NT2/D1 (cell line): Measurements from ENCODE around the gene RFESD.
"Not testable (repeated sequence)": the region's sequence is repeated elsewhere in the genome, so short reads cannot be mapped to it uniquely, and the experiment has no call there.

Source experiments
- DNase-seq: peaks from one replicate; pipeline ENCODE4 v3.0.0-alpha.2; 2011; ENCODE audit warnings: low read depth, low spot score
- H3K27me3 ChIP-seq: 2 replicates; pipeline ENCODE4 v1.6.0; 2011; ENCODE audit warnings: mild to moderate bottlenecking; ENCODE audit not compliant: insufficient read length, insufficient read depth
- H3K36me3 ChIP-seq: 2 replicates; pipeline ENCODE4 v1.6.1; 2011; ENCODE audit warnings: mild to moderate bottlenecking, low read length, mixed read lengths; ENCODE audit not compliant: insufficient read depth, insufficient read length
- H3K4me1 ChIP-seq: 2 replicates; pipeline ENCODE4 v1.5.1; 2011; ENCODE audit not compliant: insufficient read depth, insufficient read length
- H3K4me3 ChIP-seq: 2 replicates; pipeline ENCODE4 v1.5.1; 2011; ENCODE audit warnings: low read depth; ENCODE audit not compliant: insufficient read length
- H3K9ac ChIP-seq: 2 replicates; pipeline ENCODE4 v1.6.0; 2011; ENCODE audit warnings: low read depth; ENCODE audit not compliant: insufficient read length
- H3K9me3 ChIP-seq: 2 replicates; pipeline ENCODE4 v1.5.1; 2011; ENCODE audit warnings: mild to moderate bottlenecking, low read length; ENCODE audit not compliant: insufficient read depth
- SUZ12 ChIP-seq: IDR thresholded peaks from 2 replicates; pipeline ENCODE4 v1.6.1; 2011; ENCODE audit not compliant: insufficient read length, insufficient read depth; ENCODE audit errors: extremely low read depth
- YY1 ChIP-seq: IDR thresholded peaks from 2 replicates; pipeline ENCODE4 v1.6.1; 2011; ENCODE audit not compliant: insufficient read length, insufficient read depth
- ZNF274 ChIP-seq: IDR thresholded peaks from 2 replicates; pipeline ENCODE4 v1.6.1; 2011; ENCODE audit warnings: mild to moderate bottlenecking, low read depth, low read length

RFESD gene

GRCh38 chr5:95697781-95698681 is 51.5 kb downstream of the RFESD start:
- no peaks in the 10 kb centered on the region for H3K36me3 ChIP-seq
- DNase-seq: no peak
- no peak overlapping the region for H3K4me3 ChIP-seq
- no peaks in the 10 kb centered on the region for H3K4me1 ChIP-seq
- no peaks in the 10 kb centered on the region for H3K27me3 ChIP-seq
- TF ChIP-seq SUZ12 (no peak), YY1 (no peak), ZNF274 (no peak)
- H3K9ac ChIP-seq: no peak overlapping the region
- H3K9me3 ChIP-seq: no peaks in the 10 kb centered on the region

DNA sequence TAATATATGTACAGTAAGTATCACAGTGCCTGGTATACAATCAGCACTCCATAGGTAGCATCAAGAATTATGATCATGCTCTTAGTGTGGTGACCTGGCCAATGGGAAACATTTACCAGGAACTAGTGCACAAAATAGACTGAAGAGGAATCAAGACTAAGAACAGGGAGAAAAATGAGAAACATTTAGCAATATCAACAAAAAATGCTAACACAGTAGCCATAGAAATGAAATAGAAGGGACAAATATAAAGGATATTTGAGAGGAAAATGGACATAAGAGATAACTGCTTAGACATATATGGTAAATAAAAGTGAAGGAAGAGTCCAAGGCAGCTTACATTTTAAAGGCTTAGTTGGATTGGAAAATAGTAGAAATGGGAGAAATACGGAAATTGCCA is 52.8 kb downstream of the RFESD start:
- no peaks in the 10 kb centered on the region for H3K36me3 ChIP-seq
- TF ChIP-seq YY1 (no peak), ZNF274 (no peak), SUZ12 (no peak)
- H3K4me3 ChIP-seq: no peak overlapping the region
- H3K9ac ChIP-seq: no peak overlapping the region
- no peaks in the 10 kb centered on the region for H3K27me3 ChIP-seq
- H3K4me1 ChIP-seq: no peaks in the 10 kb centered on the region
- no peak for DNase-seq
- no peaks in the 10 kb centered on the region for H3K9me3 ChIP-seq

- H3K4me3 ChIP-seq: no peak overlapping the region
- DNase-seq: no peak
- H3K27me3 ChIP-seq: no peaks in the 10 kb centered on the region
- no peak overlapping the region for H3K9ac ChIP-seq
- H3K36me3 ChIP-seq: no peaks in the 10 kb centered on the region
- H3K4me1 ChIP-seq: no peaks in the 10 kb centered on the region
- no peaks in the 10 kb centered on the region for H3K9me3 ChIP-seq
- no peak for TF ChIP-seq YY1
- no peak for TF ChIP-seq ZNF274
These were observed 54.5 kb downstream of the RFESD start for GRCh38 chr5:95701074-95701473.

DNA sequence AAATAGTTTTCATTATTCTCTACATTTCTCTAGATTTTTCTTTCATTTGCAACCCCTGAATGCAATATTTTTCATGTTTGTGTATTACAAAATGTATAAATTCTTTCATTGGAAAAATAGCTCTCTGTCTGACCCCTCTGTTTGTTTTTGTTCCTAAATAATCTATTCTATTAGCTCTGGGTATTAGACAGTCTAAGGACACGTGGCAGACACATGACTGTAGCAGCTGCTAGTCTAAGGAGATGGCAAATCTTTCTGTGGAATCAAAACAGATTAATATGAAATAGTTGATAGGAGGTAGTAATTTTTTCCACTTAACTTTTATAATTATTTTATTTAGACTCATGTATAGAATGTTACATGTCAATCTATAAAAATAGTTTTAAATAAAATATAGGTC is 57.6 kb downstream of the RFESD start:
- Histone ChIP-seq H3K36me3 (no peaks in the 10 kb centered on the region), H3K27me3 (no peaks in the 10 kb centered on the region), H3K4me3 (no peak overlapping the region), H3K9me3 (no peaks in the 10 kb centered on the region), H3K4me1 (no peaks in the 10 kb centered on the region), H3K9ac (no peak overlapping the region)
- TF ChIP-seq YY1: no peak
- DNase-seq: no peak

GRCh38 chr5:95706196-95706595 is 59.6 kb downstream of the RFESD start:
- not testable (repeated sequence) for H3K4me1 ChIP-seq, DNase-seq, H3K36me3 ChIP-seq, H3K27me3 ChIP-seq, H3K4me3 ChIP-seq, H3K9ac ChIP-seq, H3K9me3 ChIP-seq

- H3K36me3 ChIP-seq: no peaks in the 10 kb centered on the region
- no peaks in the 10 kb centered on the region for H3K9me3 ChIP-seq
- H3K9ac ChIP-seq: no peak overlapping the region
- H3K4me1 ChIP-seq: no peaks in the 10 kb centered on the region
- H3K27me3 ChIP-seq: no peaks in the 10 kb centered on the region
- TF ChIP-seq YY1 (no peak), SUZ12 (no peak), ZNF274 (no peak)
- DNase-seq: no peak
- no peak overlapping the region for H3K4me3 ChIP-seq
These were observed 60.5 kb downstream of the RFESD start for GRCh38 chr5:95707055-95707454.
